Activated gamma-delta T cell treated with anti-CD3 and anti-CD28 coated beads, Interleukin-2, amount 50 U/mL, for 16 hours (primary cell): ENCODE measurements around the gene CORO2A.
"Not testable (repeated sequence)": the region's sequence is repeated elsewhere in the genome, so short reads cannot be mapped to it uniquely, and the experiment has no call there.

Experiments
- DNase-seq: peaks from one replicate; pipeline ENCODE4 v3.0.0-alpha.2; 2020; ENCODE audit warnings: low read depth

The CORO2A gene

GRCh38 chr9:98117097-98117496, 75.3 kb downstream of the CORO2A start:
- not testable (repeated sequence) for DNase-seq

- DNase-seq: no peak
These were observed 83.4 kb downstream of the CORO2A start for GRCh38 chr9:98109052-98109451.

- no peak for DNase-seq
These were observed 83.9 kb downstream of the CORO2A start for GRCh38 chr9:98108531-98109031.

- no peak for DNase-seq
These were observed 84.5 kb downstream of the CORO2A start for GRCh38 chr9:98107926-98108325.

GRCh38 chr9:98105006-98105405, 87.4 kb downstream of the CORO2A start:
- no peak for DNase-seq

- no peak for DNase-seq
These were observed 88.0 kb downstream of the CORO2A start for GRCh38 chr9:98104445-98104881.

GRCh38 chr9:98101868-98102273, 90.6 kb downstream of the CORO2A start:
- DNase-seq: peak; percentile 68

- no peak for DNase-seq
These were observed 91.0 kb downstream of the CORO2A start for GRCh38 chr9:98101416-98101815.

GRCh38 chr9:98100456-98100855, 92.0 kb downstream of the CORO2A start:
- no peak for DNase-seq

- DNase-seq: no peak
These were observed 92.5 kb downstream of the CORO2A start for GRCh38 chr9:98099898-98100297.

- DNase-seq: no peak
These were observed 93.1 kb downstream of the CORO2A start for GRCh38 chr9:98099346-98099745.

GRCh38 chr9:98097836-98098235, 94.6 kb downstream of the CORO2A start:
- no peak for DNase-seq

- no peak for DNase-seq
These were observed 96.3 kb downstream of the CORO2A start for GRCh38 chr9:98096091-98096490.

GRCh38 chr9:98095401-98095800, 97.0 kb downstream of the CORO2A start:
- no peak for DNase-seq

- DNase-seq: no peak
These were observed 97.6 kb downstream of the CORO2A start for GRCh38 chr9:98094851-98095250.

- DNase-seq: no peak
These were observed 98.1 kb downstream of the CORO2A start for GRCh38 chr9:98094316-98094715.

- no peak for DNase-seq
These were observed 99.9 kb downstream of the CORO2A start for GRCh38 chr9:98092613-98092931.

- DNase-seq: no peak
These were observed 100.5 kb downstream of the CORO2A start for GRCh38 chr9:98091735-98092612.

- DNase-seq: not testable (repeated sequence)
These were observed 101.8 kb downstream of the CORO2A start for GRCh38 chr9:98090674-98091073.

- DNase-seq: no peak
These were observed 104.8 kb downstream of the CORO2A start for GRCh38 chr9:98087420-98088354.

- DNase-seq: no peak
These were observed 106.0 kb downstream of the CORO2A start for GRCh38 chr9:98086461-98086860.

- DNase-seq: no peak
These were observed 106.5 kb downstream of the CORO2A start for GRCh38 chr9:98085944-98086343.

- no peak for DNase-seq
These were observed 107.4 kb downstream of the CORO2A start for GRCh38 chr9:98085058-98085457.
